PC-9 (cell line): ENCODE results near the gene CD99. TPM values are rescaled to one million over a fixed set of nuclear protein-coding genes. Genes with fewer than 3 reads are reported as not detected.

Experiments used
- BruUV-seq: library from RNA; stranded (reverse); fragments of 400-500 nt; replicated peaks from 2 replicates; lab custom pipeline; 2021; lab: Mats Ljungman, UMichigan
- CTCF ChIA-PET: fragments of 300-600 bp; sonication (Branson Sonifier 250); formaldehyde crosslinking; loops from one replicate; lab custom pipeline; 2022; ENCODE audit warnings: antibody characterized with exemption; lab: Charles Lee
- POLR2A ChIA-PET: fragments of 300-600 bp; sonication (Branson Sonifier 250); formaldehyde crosslinking; loops from one replicate; lab custom pipeline; 2022; ENCODE audit warnings: antibody characterized with exemption; ENCODE audit not compliant: unreplicated experiment; lab: Charles Lee
- DNase-seq, 2 experiments: peaks; one replicate each; pipeline versions ENCODE4 v3.0.0 to v3.0.0-alpha.2; 2015 to 2022; ENCODE audit warnings: mixed read lengths in 1 of 2
- H2AFZ ChIP-seq: fragments of 200-600 bp; sonication (generic); 2 replicates; pipeline ENCODE4 v1.8.1; 2017; ENCODE audit warnings: antibody characterized with exemption
- H3F3A ChIP-seq: fragments of 200-600 bp; sonication (generic); 2 replicates; pipeline ENCODE4 v1.8.1; 2017; ENCODE audit warnings: antibody characterized with exemption, mild to moderate bottlenecking, low read depth; ENCODE audit not compliant: insufficient read depth
- H3K27ac ChIP-seq: fragments of 200-600 bp; sonication (generic); 2 replicates; pipeline ENCODE4 v1.6.1; 2016; ENCODE audit warnings: mixed run types
- H3K27me3 ChIP-seq: fragments of 200-600 bp; sonication (generic); 2 replicates; pipeline ENCODE4 v1.6.1; 2016; ENCODE audit warnings: low read depth, mixed run types; ENCODE audit not compliant: insufficient read depth
- H3K36me3 ChIP-seq: fragments of 200-600 bp; sonication (generic); 2 replicates; pipeline ENCODE4 v1.6.1; 2016; ENCODE audit warnings: low read depth, mixed run types
- H3K4me1 ChIP-seq: fragments of 200-600 bp; sonication (generic); replicated peaks from 2 replicates; pipeline ENCODE4 v1.6.1; 2016; ENCODE audit warnings: mixed run types; ENCODE audit not compliant: insufficient read depth
- H3K4me2 ChIP-seq: fragments of 200-600 bp; sonication (generic); 2 replicates; pipeline ENCODE4 v1.6.1; 2017; ENCODE audit warnings: mixed run types
- H3K4me3 ChIP-seq: fragments of 200-600 bp; sonication (generic); 2 replicates; pipeline ENCODE4 v1.6.1; 2016; ENCODE audit warnings: mixed run types
- H3K79me2 ChIP-seq: fragments of 200-600 bp; sonication (generic); 2 replicates; pipeline ENCODE4 v1.6.1; 2017; ENCODE audit warnings: low read depth, mixed run types
- H3K9me2 ChIP-seq: fragments of 200-600 bp; sonication (generic); 2 replicates; pipeline ENCODE4 v1.8.1; 2017; ENCODE audit warnings: mild to moderate bottlenecking; ENCODE audit not compliant: insufficient read depth
- H3K9me3 ChIP-seq: fragments of 200-600 bp; sonication (generic); 2 replicates; pipeline ENCODE4 v1.8.1; 2016; ENCODE audit warnings: low read depth; ENCODE audit not compliant: insufficient read depth
- H4K20me1 ChIP-seq: fragments of 200-600 bp; sonication (generic); 2 replicates; pipeline ENCODE4 v1.8.1; 2017; ENCODE audit not compliant: insufficient read depth
- EZH2 ChIP-seq: fragments of 200-600 bp; sonication (generic); IDR thresholded peaks from 2 replicates; pipeline ENCODE4 v1.8.0; 2017; ENCODE audit warnings: antibody characterized with exemption, low read depth
- intact Hi-C: fragments of 100-400 bp; cut with micrococcal nuclease; formaldehyde crosslinking; loops from one replicate; pipeline ENCODE4 v1.10.0; 2022; ENCODE audit not compliant: unreplicated experiment
- total RNA-seq: library from RNA; stranded (reverse); gene quantifications from 2 replicates; pipeline ENCODE4 v1.2.3, GENCODE V29; 2021
- TF ChIP-seq, protein P1 (sequence below): fragments of 200-600 bp; sonication (generic); conservative IDR thresholded peaks from 2 replicates; pipeline ENCODE4 v1.6.1; 2017; ENCODE audit warnings: mixed run types, antibody characterized with exemption, mild to moderate bottlenecking, moderate library complexity

Gene CD99
- total RNA-seq, 1 experiment from 2014 or later, result 159 TPM

DNA sequence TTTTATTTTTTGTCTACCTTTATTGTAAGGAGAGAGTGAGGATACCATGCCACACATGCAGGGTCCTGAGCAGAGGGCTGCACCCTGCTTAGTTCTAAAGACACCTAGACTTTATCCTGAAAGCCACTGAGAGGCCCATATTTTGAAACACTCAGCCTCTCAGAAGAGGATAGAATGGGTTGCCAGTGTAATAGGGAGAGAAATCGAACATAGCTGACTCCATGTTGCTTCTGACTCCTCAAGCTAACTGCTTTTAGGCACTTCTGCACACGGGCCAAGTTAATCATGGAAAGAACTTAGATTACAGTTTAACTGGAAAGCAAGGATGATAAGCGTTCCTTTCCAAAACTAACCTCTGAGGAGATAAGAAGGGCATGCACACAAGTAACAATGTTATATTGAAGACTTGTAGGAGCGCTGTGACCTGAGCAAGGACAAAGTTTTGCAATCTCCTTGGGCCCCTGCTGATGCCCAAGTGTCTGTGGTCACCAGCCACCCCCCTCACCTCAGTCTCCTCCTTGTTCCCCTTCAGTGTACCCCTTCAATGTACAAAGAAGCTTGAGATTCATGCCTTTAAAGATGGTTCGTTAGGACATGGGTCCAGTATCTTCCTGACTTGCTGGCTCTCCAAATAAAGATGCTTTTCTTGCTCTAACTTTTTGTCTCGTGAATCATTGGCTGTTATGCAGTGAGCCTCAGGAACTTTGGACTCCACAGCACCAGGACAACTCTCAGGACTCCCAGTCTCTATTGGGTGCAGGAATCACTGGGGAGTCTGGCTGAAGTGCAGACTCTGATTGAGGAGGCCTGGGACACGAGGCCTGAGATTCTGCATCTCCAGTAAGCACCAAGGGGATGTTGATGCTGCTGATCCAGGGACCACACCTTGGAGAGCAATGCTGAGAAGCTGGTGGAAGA, 25.4 kb upstream of the CD99 start:
- no peaks in the 10 kb centered on the region for H3K9me2 ChIP-seq

DNA sequence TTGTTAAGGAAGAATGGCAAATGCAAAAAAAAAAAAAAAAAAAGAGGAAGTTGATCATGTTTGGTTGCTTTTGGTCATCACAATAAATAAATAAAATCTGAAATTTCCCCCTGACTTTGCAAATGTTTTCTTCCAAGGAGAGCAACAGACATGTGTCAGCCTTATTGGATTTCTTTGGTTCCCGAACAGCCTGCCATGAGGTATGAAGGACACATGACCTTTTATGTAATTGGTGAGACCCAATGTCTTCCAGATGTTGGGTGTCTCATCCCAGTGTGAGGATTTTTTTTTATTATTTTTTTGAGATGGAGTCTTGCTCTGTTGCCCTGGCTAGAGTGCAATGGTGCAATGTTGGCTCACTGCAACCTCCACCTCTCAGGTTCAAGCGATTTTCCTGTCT, 24.6 kb upstream of the CD99 start:
- CTCF ChIA-PET, result no interaction called here

More for the DNA sequence above, 25.4 kb upstream of the CD99 start:
- intact Hi-C loops, result no loop called here
- Histone ChIP-seq H2AFZ (no peak overlapping the region), H3F3A (no peaks in the 10 kb centered on the region), H3K4me1 (no peaks in the 10 kb centered on the region), H3K4me3 (no peak overlapping the region), H3K27ac (no peak overlapping the region), H4K20me1 (no peaks in the 10 kb centered on the region), H3K4me2 (no peak overlapping the region), H3K9me3 (no peaks in the 10 kb centered on the region), H3K79me2 (no peaks in the 10 kb centered on the region), H3K27me3 (no peaks in the 10 kb centered on the region), H3K36me3 (no peaks in the 10 kb centered on the region)
- DNase-seq, result no peak
- POLR2A ChIA-PET, result no interaction called here
- no peak for TF ChIP-seq EZH2
- TF ChIP-seq, protein P1, sequence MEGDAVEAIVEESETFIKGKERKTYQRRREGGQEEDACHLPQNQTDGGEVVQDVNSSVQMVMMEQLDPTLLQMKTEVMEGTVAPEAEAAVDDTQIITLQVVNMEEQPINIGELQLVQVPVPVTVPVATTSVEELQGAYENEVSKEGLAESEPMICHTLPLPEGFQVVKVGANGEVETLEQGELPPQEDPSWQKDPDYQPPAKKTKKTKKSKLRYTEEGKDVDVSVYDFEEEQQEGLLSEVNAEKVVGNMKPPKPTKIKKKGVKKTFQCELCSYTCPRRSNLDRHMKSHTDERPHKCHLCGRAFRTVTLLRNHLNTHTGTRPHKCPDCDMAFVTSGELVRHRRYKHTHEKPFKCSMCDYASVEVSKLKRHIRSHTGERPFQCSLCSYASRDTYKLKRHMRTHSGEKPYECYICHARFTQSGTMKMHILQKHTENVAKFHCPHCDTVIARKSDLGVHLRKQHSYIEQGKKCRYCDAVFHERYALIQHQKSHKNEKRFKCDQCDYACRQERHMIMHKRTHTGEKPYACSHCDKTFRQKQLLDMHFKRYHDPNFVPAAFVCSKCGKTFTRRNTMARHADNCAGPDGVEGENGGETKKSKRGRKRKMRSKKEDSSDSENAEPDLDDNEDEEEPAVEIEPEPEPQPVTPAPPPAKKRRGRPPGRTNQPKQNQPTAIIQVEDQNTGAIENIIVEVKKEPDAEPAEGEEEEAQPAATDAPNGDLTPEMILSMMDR, result no peak
- BruUV-seq, result no TSS peak
- CTCF ChIA-PET, result no interaction called here

DNA sequence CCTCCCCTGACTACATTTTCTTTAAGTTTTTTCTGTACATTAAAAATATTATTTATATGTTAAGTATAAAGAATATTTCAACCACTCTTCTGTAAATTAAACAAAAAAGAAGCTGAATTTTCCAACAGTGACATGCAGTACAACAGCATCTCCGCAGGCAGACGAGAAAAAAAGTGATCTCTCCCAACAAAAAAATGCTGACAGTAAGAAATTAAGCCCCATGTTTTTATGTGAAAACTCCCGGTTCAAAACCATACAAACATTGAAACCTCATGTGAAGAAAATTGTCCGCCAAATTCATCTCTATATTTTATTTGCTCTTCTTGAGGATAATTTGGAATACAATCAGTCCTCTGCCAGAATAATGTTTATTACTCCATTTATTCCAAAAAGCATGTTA, 20.1 kb upstream of the CD99 start:
- ChIA-PET CTCF (no interaction called here), POLR2A (no interaction called here)
- Histone ChIP-seq H3K36me3 (no peaks in the 10 kb centered on the region), H2AFZ (no peak overlapping the region), H3K4me1 (no peaks in the 10 kb centered on the region), H3K27me3 (no peaks in the 10 kb centered on the region), H3F3A (no peaks in the 10 kb centered on the region), H3K9me3 (no peaks in the 10 kb centered on the region), H3K9me2 (no peaks in the 10 kb centered on the region), H3K27ac (no peak overlapping the region), H4K20me1 (no peaks in the 10 kb centered on the region), H3K4me3 (no peak overlapping the region), H3K79me2 (no peaks in the 10 kb centered on the region), H3K4me2 (no peak overlapping the region)
- intact Hi-C loops, result no loop called here
- no peak for DNase-seq
- no peak for TF ChIP-seq EZH2
- TF ChIP-seq, protein P1, result no peak
- no TSS peak for BruUV-seq

More for the DNA sequence above, 24.6 kb upstream of the CD99 start:
- Histone ChIP-seq H4K20me1 (no peaks in the 10 kb centered on the region), H3K9me3 (no peaks in the 10 kb centered on the region), H3K36me3 (no peaks in the 10 kb centered on the region), H2AFZ (no peak overlapping the region), H3K4me2 (no peak overlapping the region), H3K4me1 (no peaks in the 10 kb centered on the region), H3K4me3 (no peak overlapping the region), H3K79me2 (no peaks in the 10 kb centered on the region), H3F3A (no peaks in the 10 kb centered on the region), H3K9me2 (no peaks in the 10 kb centered on the region), H3K27ac (no peak overlapping the region), H3K27me3 (no peaks in the 10 kb centered on the region)
- no TSS peak for BruUV-seq
- intact Hi-C loops, result no loop called here
- DNase-seq, result no peak
- POLR2A ChIA-PET, result no interaction called here
- TF ChIP-seq EZH2, result no peak
- TF ChIP-seq, protein P1, result no peak
